ENCODE data around the gene IL10RA.

IL10RA gene

GRCh38 chr11:118000067-118000849 lies 14.1 kb downstream of the IL10RA start:
- no peak overlapping the region for H3K27ac ChIP-seq
- no peaks in the 10 kb centered on the region for H3K36me3 ChIP-seq (ENCODE audit: insufficient read depth, low read length)
- TF ChIP-seq FOXP2 (optimal IDR thresholded peaks at IDR 0.05; ENCODE audit: control extremely low read depth, extremely low read length, insufficient read depth) (no peak), EZH2 (IDR thresholded peaks at IDR 0.05) (no peak), POLR2AphosphoS5 (IDR thresholded peaks at IDR 0.05; ENCODE audit: borderline replicate concordance, low read depth, low read length) (no peak)
- H3K4me3 ChIP-seq = no peak overlapping the region
- no peaks in the 10 kb centered on the region for H3K9me3 ChIP-seq (ENCODE audit: low read depth, low read length)
- no peak overlapping the region for H3K9ac ChIP-seq (ENCODE audit: insufficient read length)
- no peak for DNase-seq (ENCODE audit: low read depth, low spot score)

GRCh38 chr11:118000850-118001228 lies 14.6 kb downstream of the IL10RA start:
- H3K9ac ChIP-seq (ENCODE audit: insufficient read length) = no peak overlapping the region
- DNase-seq (ENCODE audit: low read depth, low spot score) = no peak
- no peak overlapping the region for H3K4me3 ChIP-seq
- TF ChIP-seq POLR2AphosphoS5 (IDR thresholded peaks at IDR 0.05; ENCODE audit: borderline replicate concordance, low read depth, low read length) (no peak), FOXP2 (optimal IDR thresholded peaks at IDR 0.05; ENCODE audit: control extremely low read depth, extremely low read length, insufficient read depth) (no peak), EZH2 (IDR thresholded peaks at IDR 0.05) (no peak)
- no peak overlapping the region for H3K27ac ChIP-seq
- H3K36me3 ChIP-seq (ENCODE audit: insufficient read depth, low read length) = no peaks in the 10 kb centered on the region
- H3K9me3 ChIP-seq (ENCODE audit: low read depth, low read length) = no peaks in the 10 kb centered on the region

GRCh38 chr11:118001494-118001971 lies 15.3 kb downstream of the IL10RA start:
- DNase-seq (ENCODE audit: low read depth, low spot score) = no peak
- Histone ChIP-seq H3K36me3 (ENCODE audit: insufficient read depth, low read length) (no peaks in the 10 kb centered on the region), H3K9ac (ENCODE audit: insufficient read length) (no peak overlapping the region), H3K4me3 (no peak overlapping the region), H3K9me3 (ENCODE audit: low read depth, low read length) (no peaks in the 10 kb centered on the region), H3K27ac (no peak overlapping the region)
- TF ChIP-seq FOXP2 (optimal IDR thresholded peaks at IDR 0.05; ENCODE audit: control extremely low read depth, extremely low read length, insufficient read depth) (no peak), POLR2AphosphoS5 (IDR thresholded peaks at IDR 0.05; ENCODE audit: borderline replicate concordance, low read depth, low read length) (no peak), EZH2 (IDR thresholded peaks at IDR 0.05) (no peak)

- Histone ChIP-seq H3K36me3 (ENCODE audit: insufficient read depth, low read length) (no peaks in the 10 kb centered on the region), H3K27ac (no peak overlapping the region), H3K4me3 (no peak overlapping the region), H3K9me3 (ENCODE audit: low read depth, low read length) (no peaks in the 10 kb centered on the region), H3K9ac (ENCODE audit: insufficient read length) (no peak overlapping the region)
- TF ChIP-seq FOXP2 (optimal IDR thresholded peaks at IDR 0.05; ENCODE audit: control extremely low read depth, extremely low read length, insufficient read depth) = no peak
- TF ChIP-seq POLR2AphosphoS5 (IDR thresholded peaks at IDR 0.05; ENCODE audit: borderline replicate concordance, low read depth, low read length) = no peak
- TF ChIP-seq EZH2 (IDR thresholded peaks at IDR 0.05) = no peak
- DNase-seq (ENCODE audit: low read depth, low spot score) = no peak
These were observed 15.9 kb downstream of the IL10RA start for GRCh38 chr11:118002010-118002540.

- Histone ChIP-seq H3K9me3 (ENCODE audit: low read depth, low read length) (no peaks in the 10 kb centered on the region), H3K36me3 (ENCODE audit: insufficient read depth, low read length) (no peaks in the 10 kb centered on the region), H3K4me3 (no peak overlapping the region), H3K9ac (ENCODE audit: insufficient read length) (no peak overlapping the region), H3K27ac (peak overlapping the region; percentile 50; the same call in 1 of the 2 replicates)
- peak; percentile 40 for DNase-seq (ENCODE audit: low read depth, low spot score)
- TF ChIP-seq POLR2AphosphoS5 (IDR thresholded peaks at IDR 0.05; ENCODE audit: borderline replicate concordance, low read depth, low read length) (no peak), FOXP2 (optimal IDR thresholded peaks at IDR 0.05; ENCODE audit: control extremely low read depth, extremely low read length, insufficient read depth) (no peak), EZH2 (IDR thresholded peaks at IDR 0.05) (no peak)
These were observed 16.6 kb downstream of the IL10RA start for GRCh38 chr11:118002541-118003423.

GRCh38 chr11:118003456-118003855 lies 17.3 kb downstream of the IL10RA start:
- no peak overlapping the region for H3K27ac ChIP-seq
- no peaks in the 10 kb centered on the region for H3K9me3 ChIP-seq (ENCODE audit: low read depth, low read length)
- TF ChIP-seq FOXP2 (optimal IDR thresholded peaks at IDR 0.05; ENCODE audit: control extremely low read depth, extremely low read length, insufficient read depth) (no peak), POLR2AphosphoS5 (IDR thresholded peaks at IDR 0.05; ENCODE audit: borderline replicate concordance, low read depth, low read length) (no peak), EZH2 (IDR thresholded peaks at IDR 0.05) (no peak)
- DNase-seq (ENCODE audit: low read depth, low spot score) = no peak
- no peak overlapping the region for H3K4me3 ChIP-seq
- H3K36me3 ChIP-seq (ENCODE audit: insufficient read depth, low read length) = no peaks in the 10 kb centered on the region
- no peak overlapping the region for H3K9ac ChIP-seq (ENCODE audit: insufficient read length)

- H3K9me3 ChIP-seq (ENCODE audit: low read depth, low read length) = no peaks in the 10 kb centered on the region
- H3K36me3 ChIP-seq (ENCODE audit: insufficient read depth, low read length) = no peaks in the 10 kb centered on the region
- no peak for DNase-seq (ENCODE audit: low read depth, low spot score)
- H3K27ac ChIP-seq = no peak overlapping the region
- H3K9ac ChIP-seq (ENCODE audit: insufficient read length) = no peak overlapping the region
- TF ChIP-seq EZH2 (IDR thresholded peaks at IDR 0.05) = no peak
- TF ChIP-seq POLR2AphosphoS5 (IDR thresholded peaks at IDR 0.05; ENCODE audit: borderline replicate concordance, low read depth, low read length) = no peak
- no peak for TF ChIP-seq FOXP2 (optimal IDR thresholded peaks at IDR 0.05; ENCODE audit: control extremely low read depth, extremely low read length, insufficient read depth)
- no peak overlapping the region for H3K4me3 ChIP-seq
These were observed 18.5 kb downstream of the IL10RA start for GRCh38 chr11:118004543-118005223.

Measured in SK-N-MC (cell line).